ENCODE results near the gene LCMT2. TPM values are rescaled to one million over a fixed set of nuclear protein-coding genes. Genes with fewer than 3 reads are reported as not detected.

LCMT2 gene
- total RNA-seq, 2 donors from 2014 or later: 5.3 to 7.7 TPM

DNA sequence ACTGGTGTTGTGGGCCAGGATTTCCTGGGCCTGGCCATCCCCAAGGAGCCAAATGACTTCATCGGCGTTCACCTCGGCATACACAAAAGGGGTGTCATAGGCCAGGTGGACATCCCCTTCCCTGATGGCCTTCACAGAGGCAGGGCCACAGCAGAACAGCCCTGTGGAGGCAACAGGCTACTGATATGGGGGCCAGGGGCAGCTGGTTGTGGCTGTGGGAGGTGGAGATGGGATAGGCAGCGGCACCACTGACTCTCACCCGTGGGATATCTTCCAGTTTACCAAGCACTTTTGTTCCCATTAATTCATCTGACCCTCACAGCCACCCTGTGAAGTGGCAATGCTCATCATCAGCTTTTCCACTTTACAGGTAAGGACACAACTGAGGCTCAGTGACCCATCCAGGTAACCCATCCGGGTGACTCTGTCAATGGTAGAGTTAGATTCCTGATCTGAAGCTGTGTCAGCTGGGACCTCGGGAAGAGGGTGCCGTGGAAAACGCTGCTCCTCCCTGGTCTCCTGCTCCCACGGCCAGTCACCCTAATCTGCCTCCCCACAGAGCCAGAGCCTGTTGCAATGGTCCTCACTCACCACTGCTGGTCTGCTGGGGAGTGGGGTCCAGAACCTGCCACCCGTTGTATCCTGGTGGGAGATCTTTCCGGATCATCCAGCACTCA, 48.3 kb downstream of the LCMT2 start:
- H3K36me3 ChIP-seq: no peaks in the 10 kb centered on the region
- no peak for TF ChIP-seq CTCF (IDR thresholded peaks at IDR 0.05)
- DNase-seq (ENCODE audit: low spot score) (no peak), ATAC-seq (ENCODE audit: insufficient number of reproducible peaks, low FRiP score, low read depth) (no peak)
- H3K27ac ChIP-seq: no peak overlapping the region
- H3K4me1 ChIP-seq (ENCODE audit: control insufficient read depth in 1 of 2, low read depth in 2 of 2): no peaks in the 10 kb centered on the region
- no peaks in the 10 kb centered on the region for H3K9me3 ChIP-seq
- no peaks in the 10 kb centered on the region for H3K27me3 ChIP-seq (replicated peaks; ENCODE audit: insufficient read depth)
- no peak overlapping the region for H3K4me3 ChIP-seq

DNA sequence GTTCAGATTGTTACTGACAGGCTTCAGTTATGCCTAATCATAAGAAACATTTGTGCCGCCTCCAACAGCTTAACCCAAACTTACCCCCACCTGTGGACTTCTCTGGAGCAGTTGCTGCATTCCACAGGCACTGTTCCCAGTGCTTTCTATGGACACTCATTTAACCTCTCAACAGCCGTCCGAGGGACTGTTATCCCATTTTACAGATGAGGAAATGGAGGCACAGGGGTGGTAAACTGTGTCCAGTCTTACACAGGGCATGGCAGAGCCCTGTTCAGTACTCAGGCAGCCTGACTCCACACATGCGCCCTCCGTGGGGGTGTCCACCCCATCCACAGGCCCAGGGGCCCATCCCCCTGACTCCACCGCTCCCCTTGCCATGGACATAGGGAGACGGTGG, 49.4 kb downstream of the LCMT2 start:
- no peak overlapping the region for H3K4me3 ChIP-seq
- no peaks in the 10 kb centered on the region for H3K4me1 ChIP-seq (ENCODE audit: control insufficient read depth in 1 of 2, low read depth in 2 of 2)
- TF ChIP-seq CTCF (IDR thresholded peaks at IDR 0.05): no peak
- DNase-seq (ENCODE audit: low spot score): no peak
- no peaks in the 10 kb centered on the region for H3K9me3 ChIP-seq
- no peaks in the 10 kb centered on the region for H3K27me3 ChIP-seq (replicated peaks; ENCODE audit: insufficient read depth)
- no peak for ATAC-seq (ENCODE audit: insufficient number of reproducible peaks, low FRiP score, low read depth)
- H3K27ac ChIP-seq: no peak overlapping the region
- no peaks in the 10 kb centered on the region for H3K36me3 ChIP-seq

DNA sequence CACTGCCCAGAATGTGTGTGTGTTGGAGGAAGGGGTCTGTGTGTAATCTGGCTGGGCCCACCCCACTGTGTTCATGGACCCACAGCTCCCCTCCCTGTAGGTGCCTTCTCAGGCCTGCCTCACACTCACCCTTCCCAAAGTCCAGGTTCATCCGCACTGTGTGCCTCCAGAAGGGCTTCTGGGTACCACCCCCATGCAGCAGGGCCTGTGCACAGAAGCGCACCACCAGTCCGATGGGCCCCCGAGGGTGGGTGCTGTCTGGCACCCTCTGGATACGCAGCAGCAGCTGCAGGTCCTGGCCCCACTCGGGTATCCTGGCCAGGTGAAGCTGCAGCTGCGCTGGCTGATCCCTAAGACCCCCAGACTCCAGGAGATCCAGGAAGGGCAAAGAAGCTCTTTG, 50.9 kb downstream of the LCMT2 start:
- ATAC-seq (ENCODE audit: insufficient number of reproducible peaks, low FRiP score, low read depth): no peak
- TF ChIP-seq CTCF (IDR thresholded peaks at IDR 0.05): no peak

GRCh38 chr15:43278869-43279268, 51.5 kb downstream of the LCMT2 start:
- H3K27ac ChIP-seq: no peak overlapping the region
- no peaks in the 10 kb centered on the region for H3K36me3 ChIP-seq
- H3K4me3 ChIP-seq: no peak overlapping the region
- TF ChIP-seq CTCF (IDR thresholded peaks at IDR 0.05): no peak
- H3K4me1 ChIP-seq (ENCODE audit: control insufficient read depth in 1 of 2, low read depth in 2 of 2): no peaks in the 10 kb centered on the region
- no peak for ATAC-seq (ENCODE audit: insufficient number of reproducible peaks, low FRiP score, low read depth)
- DNase-seq (ENCODE audit: low spot score): no peak
- H3K9me3 ChIP-seq: no peaks in the 10 kb centered on the region
- no peaks in the 10 kb centered on the region for H3K27me3 ChIP-seq (replicated peaks; ENCODE audit: insufficient read depth)

More for the DNA sequence above, 50.9 kb downstream of the LCMT2 start:
- DNase-seq (ENCODE audit: low spot score): no peak
- Histone ChIP-seq H3K9me3 (no peaks in the 10 kb centered on the region), H3K27me3 (replicated peaks; ENCODE audit: insufficient read depth) (no peaks in the 10 kb centered on the region), H3K4me3 (no peak overlapping the region), H3K27ac (no peak overlapping the region), H3K4me1 (ENCODE audit: control insufficient read depth in 1 of 2, low read depth in 2 of 2) (no peaks in the 10 kb centered on the region), H3K36me3 (no peaks in the 10 kb centered on the region)

DNA sequence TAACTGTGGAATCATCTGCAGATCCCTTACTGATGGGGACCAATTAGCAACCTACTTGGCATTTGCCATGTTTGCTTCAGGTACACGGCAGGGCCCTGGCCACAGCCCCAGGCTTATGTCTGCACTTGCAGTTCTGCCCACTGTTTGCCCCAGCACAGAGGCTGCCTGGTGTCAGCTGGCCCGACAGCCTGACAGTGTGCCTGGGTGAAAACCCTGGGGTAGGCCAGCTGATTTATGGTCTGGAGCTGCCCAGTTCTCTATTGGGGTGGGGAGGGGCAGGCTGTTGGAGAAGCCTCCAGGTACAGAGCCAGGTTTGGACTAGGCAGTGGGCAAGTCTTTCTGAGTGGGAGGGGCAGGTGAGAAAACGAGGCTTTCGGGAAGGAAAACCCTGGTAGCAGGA, 52.5 kb downstream of the LCMT2 start:
- Histone ChIP-seq H3K36me3 (no peaks in the 10 kb centered on the region), H3K4me1 (ENCODE audit: control insufficient read depth in 1 of 2, low read depth in 2 of 2) (no peaks in the 10 kb centered on the region), H3K9me3 (no peaks in the 10 kb centered on the region), H3K27ac (no peak overlapping the region), H3K4me3 (no peak overlapping the region), H3K27me3 (replicated peaks; ENCODE audit: insufficient read depth) (no peaks in the 10 kb centered on the region)
- ATAC-seq (ENCODE audit: insufficient number of reproducible peaks, low FRiP score, low read depth) (no peak), DNase-seq (ENCODE audit: low spot score) (no peak)
- no peak for TF ChIP-seq CTCF (IDR thresholded peaks at IDR 0.05)

Data from thoracic aorta (tissue), 2 donors.